ACHN (cell line): Measurements from ENCODE around the gene CAMKMT.
A peak's percentile ranks its signal among the peaks of the same experiment; 100 is the strongest.

Experiments used
- DNase-seq: peaks from one replicate; pipeline ENCODE4 v3.0.0-alpha.2; 2015
- in situ Hi-C: cut with HindIII; loops from 2 replicates; pipeline ENCODE4 v1.10.0; 2017; ENCODE audit warnings: low sequenced_read_pairs, low pct_ligation_motif_present, low pct_unique_long_range_greater_than_20kb

CAMKMT gene

GRCh38 chr2:44689516-44689915, 327.8 kb downstream of the CAMKMT start:
- in situ Hi-C loops = no loop called here
- DNase-seq = no peak

- DNase-seq = no peak
- in situ Hi-C loops = no loop called here
Measured at GRCh38 chr2:44691174-44691785, 329.5 kb downstream of the CAMKMT start.

- DNase-seq = no peak
- in situ Hi-C loops = no loop called here
Measured at GRCh38 chr2:44692821-44693220, 331.1 kb downstream of the CAMKMT start.

- in situ Hi-C loops = no loop called here
- no peak for DNase-seq
Measured at GRCh38 chr2:44700824-44701223, 339.1 kb downstream of the CAMKMT start.

DNA sequence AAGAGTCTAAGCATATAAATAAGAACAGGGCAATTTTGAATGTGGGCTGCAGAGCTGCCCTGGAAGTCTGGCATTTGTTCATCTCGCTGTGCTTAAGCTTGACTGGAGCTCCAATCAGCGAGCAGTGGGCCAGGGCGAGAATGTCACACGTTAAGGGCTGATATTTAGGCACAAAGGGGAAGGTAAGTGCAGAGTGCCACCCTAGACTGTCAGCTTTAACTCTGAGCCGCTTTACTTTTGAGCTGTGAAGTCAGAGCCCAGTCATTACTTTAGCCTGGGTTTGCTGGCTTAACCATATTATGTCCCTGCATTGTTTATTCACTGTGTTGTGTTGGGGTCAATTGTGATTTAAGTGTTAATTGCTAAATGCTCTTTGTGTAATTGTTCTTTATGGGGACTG, 343.6 kb downstream of the CAMKMT start:
- no peak for DNase-seq
- in situ Hi-C loops = no loop called here

GRCh38 chr2:44705876-44706480, 344.2 kb downstream of the CAMKMT start:
- no peak for DNase-seq
- in situ Hi-C loops = no loop called here

- in situ Hi-C loops = no loop called here
Measured at GRCh38 chr2:44706681-44707553, 345.2 kb downstream of the CAMKMT start.

GRCh38 chr2:44707945-44708660, 346.4 kb downstream of the CAMKMT start:
- in situ Hi-C loops = no loop called here
- no peak for DNase-seq

More at GRCh38 chr2:44706681-44707553, 345.2 kb downstream of the CAMKMT start:
- DNase-seq = no peak

DNA sequence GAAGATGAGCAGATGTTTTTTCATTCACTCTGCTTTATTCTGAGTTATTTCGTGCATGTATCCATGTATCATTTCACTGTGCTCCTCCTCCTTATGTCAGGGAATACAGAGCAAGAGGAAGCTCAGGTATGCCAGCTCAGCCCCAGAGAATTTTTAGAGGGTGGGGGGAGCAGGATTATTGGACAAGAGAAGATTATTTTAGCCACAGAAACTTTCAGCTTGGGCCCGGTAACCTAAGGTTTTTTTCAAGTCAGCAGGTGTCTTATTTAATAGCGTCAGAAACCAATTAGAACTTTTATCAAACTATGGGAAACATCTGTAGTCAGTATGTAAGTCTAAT, 346.9 kb downstream of the CAMKMT start:
- DNase-seq = no peak
- in situ Hi-C loops = no loop called here

GRCh38 chr2:44713170-44713569, 351.4 kb downstream of the CAMKMT start:
- no peak for DNase-seq
- in situ Hi-C loops = no loop called here

GRCh38 chr2:44715671-44716081, 353.9 kb downstream of the CAMKMT start:
- in situ Hi-C loops = no loop called here
- peak; percentile 43 for DNase-seq

DNA sequence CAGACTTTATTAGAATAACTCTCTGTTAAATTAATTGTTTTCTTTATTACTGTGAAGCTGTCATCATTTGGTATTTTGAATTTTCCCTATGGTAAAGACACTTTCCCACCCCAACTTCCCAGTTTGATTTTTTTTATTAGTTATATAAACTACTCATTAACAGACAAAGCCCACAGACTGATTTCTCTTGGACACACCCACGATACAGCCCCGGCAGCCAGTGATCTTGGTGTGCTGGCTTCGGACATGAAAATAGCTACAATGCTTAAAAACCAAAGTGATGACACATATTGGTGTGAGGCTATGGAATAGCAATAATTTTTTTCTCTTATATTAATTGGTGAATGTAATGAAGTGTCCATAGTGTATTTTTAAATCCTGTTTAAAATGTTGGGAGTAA, 354.4 kb downstream of the CAMKMT start:
- in situ Hi-C loops = no loop called here
- DNase-seq = no peak

DNA sequence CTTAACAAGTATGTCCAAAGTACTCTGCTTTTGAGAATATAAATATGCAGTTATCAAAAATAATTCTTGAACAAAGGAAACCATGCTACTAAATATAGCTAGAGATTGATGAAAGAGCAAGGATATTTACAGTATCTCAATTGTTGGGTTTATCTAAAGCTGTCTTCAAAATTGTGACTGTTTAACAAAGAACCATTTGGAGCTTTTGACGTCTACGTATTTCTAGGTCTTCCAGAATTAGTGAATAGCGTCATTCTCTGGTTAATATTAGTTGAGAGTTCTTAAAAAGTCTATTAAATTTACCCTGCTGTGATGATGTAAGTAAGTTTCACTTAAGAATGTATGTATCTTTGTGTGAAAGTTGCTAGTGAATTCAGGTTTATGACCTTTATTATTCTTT, 356.7 kb downstream of the CAMKMT start:
- DNase-seq = no peak
- in situ Hi-C loops = no loop called here

DNA sequence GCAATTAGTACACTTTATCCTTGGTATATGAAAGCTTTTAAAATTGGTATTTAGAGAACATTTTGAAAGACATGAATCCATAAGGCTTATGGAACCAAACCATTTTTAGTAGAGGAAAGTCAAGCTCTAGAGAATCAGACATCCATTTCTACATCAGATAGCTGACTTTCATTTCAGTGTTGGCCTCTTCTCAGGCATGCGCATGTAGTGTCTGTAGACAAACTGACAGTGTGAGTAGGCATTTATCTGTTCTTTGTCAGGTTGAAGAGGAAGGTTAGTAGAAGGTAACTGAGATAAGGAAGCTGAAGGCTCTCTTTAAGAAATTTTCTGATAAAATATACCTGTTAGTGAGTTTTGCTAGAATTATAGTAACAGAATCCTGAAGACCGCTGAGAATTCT, 357.8 kb downstream of the CAMKMT start:
- in situ Hi-C loops = no loop called here
- DNase-seq = no peak

- DNase-seq = no peak
- in situ Hi-C loops = no loop called here
Measured at GRCh38 chr2:44722026-44722625, 360.4 kb downstream of the CAMKMT start.

- DNase-seq = no peak
- in situ Hi-C loops = no loop called here
Measured at GRCh38 chr2:44723921-44724320, 362.2 kb downstream of the CAMKMT start.

- DNase-seq = no peak
- in situ Hi-C loops = no loop called here
Measured at GRCh38 chr2:44730593-44730992, 368.8 kb downstream of the CAMKMT start.

GRCh38 chr2:44731505-44731904, 369.8 kb downstream of the CAMKMT start:
- in situ Hi-C loops = no loop called here
- DNase-seq = no peak
